Caki2 (cell line): ENCODE measurements around the gene PPP6R3. TPM values are rescaled to one million over a fixed set of nuclear protein-coding genes. Genes with fewer than 3 reads are reported as not detected.
"Not testable (repeated sequence)": the region's sequence is repeated elsewhere in the genome, so short reads cannot be mapped to it uniquely, and the experiment has no call there.

Source experiments
- DNase-seq: peaks from one replicate; pipeline ENCODE4 v3.0.0-alpha.2; 2015; ENCODE audit warnings: low read depth
- in situ Hi-C: cut with HindIII; loops from 2 replicates; pipeline ENCODE4 v1.10.0; 2016; ENCODE audit warnings: low sequenced_read_pairs, low pct_unique_long_range_greater_than_20kb, mixed read lengths
- total RNA-seq: library from RNA; depleted of rRNA; stranded (reverse); fragments of >200 nt; shearing (Covaris generic); gene quantifications from 2 replicates; pipeline ENCODE4 v1.2.3, GENCODE V29; 2014; ENCODE audit warnings: low replicate concordance

The PPP6R3 gene
- total RNA-seq, 1 experiment from 2014 or later = 55.0 TPM

DNA sequence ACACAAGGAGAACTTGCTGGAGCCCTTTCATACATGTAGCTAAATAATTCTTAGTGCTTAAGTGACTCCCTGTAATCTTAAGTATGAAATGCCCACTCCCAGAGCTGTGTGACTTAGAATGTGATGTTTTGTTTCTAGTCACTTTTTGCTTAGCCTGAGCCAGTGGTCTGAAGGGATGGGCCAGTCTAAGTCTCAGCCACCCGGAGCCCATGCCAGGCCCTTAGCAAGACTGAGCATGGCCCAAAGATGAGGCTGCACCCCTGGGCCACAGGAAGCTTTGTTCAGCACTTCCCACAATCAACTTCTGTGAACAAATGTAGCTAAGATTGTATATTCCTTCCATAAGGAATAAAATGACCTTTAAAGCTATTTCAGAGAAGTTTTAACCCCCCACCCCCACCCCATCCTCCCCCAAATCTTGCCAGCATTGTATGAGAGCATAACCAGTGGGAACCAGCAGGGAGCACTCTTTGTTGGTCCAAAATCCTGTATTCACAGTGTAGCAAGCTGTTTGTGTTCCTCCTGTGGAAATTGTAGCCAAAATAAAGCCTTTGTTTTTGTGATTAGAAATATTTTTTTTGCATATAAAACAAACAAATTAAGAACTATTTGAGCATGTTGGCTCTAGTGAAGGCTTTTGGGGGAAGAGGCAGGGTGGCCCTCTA, 150.0 kb downstream of the PPP6R3 start:
- no peak for DNase-seq
- in situ Hi-C loops = no loop called here

DNA sequence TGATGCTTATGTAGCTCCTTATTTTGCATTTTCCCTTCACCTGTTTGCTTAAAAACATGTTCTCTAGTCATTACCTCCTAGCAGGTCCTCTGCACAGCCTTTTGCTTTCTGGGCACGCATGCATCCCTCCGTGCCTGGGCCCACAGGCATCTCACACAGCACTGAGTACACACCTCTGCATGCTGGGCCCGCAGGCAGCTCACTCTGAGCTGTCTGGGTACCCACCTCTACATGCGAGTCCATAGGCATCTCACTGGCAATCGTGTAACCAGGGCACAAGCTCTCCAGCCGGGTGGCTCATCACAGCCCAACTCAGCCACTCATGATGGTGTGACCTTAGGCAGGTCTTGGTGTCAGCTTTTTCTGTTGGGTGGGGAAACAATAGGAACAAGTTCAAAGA, 155.1 kb downstream of the PPP6R3 start:
- DNase-seq = no peak
- in situ Hi-C loops = no loop called here

DNA sequence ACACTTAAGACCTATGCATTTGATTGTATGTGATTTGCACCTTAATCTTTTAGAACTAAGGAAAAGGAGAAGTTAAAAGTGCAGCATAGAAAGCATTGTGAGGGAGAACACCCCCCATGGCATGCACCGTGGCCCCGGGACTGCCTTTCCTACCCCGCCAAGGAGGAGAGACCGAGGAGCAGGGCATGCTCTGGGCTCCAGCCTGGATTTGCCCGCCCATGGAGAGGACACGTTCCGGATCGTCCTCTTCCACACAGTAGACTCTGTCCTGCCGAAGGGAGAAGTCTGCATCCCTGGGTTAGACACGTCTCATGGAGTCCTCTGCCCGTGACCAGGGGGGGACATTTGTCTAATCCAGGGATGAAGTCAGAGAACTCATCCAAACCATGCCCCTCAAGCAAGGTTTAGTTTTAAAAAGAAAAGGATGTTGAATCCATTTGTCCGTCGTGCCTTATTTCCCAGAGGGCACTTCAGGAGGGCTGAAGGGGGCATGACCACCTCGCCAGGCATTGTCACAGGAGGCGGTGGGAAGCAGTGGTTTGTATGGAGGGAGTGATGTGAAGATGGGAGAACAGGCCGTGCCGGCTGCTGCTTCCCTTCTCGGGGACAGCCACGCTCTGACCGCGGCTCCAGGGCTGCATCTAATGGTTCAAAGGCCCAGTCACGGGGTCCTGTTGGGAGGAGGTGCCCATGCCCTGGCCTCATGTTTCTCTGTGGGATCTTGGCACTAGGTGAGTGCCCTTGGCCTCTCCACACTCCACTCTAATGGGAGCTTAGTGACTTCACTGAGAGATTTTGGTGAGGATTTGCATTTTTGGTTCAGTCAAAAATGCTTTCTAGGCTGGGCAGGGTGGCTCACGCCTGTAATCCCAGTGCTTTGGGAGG, 157.6 kb downstream of the PPP6R3 start:
- no peak for DNase-seq
- in situ Hi-C loops = no loop called here

DNA sequence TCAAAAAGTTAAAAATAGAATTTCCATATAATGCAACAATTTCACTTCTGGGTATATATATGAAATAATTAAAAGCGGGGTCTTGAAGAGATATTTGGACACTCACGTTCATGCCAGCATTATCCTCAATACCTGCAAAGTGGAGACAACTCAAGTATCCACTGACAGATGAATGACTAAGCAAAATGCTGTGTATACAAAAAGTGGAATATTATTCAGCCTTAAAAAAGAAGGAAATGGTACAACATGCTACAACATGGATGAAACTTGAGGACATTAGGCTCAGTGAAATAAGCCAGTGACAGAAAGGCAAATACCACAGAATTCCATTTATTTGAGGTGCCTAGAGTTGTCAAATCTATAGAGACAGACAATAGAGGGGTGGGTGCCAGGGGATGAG, 161.3 kb downstream of the PPP6R3 start:
- in situ Hi-C loops = no loop called here
- DNase-seq = no peak

DNA sequence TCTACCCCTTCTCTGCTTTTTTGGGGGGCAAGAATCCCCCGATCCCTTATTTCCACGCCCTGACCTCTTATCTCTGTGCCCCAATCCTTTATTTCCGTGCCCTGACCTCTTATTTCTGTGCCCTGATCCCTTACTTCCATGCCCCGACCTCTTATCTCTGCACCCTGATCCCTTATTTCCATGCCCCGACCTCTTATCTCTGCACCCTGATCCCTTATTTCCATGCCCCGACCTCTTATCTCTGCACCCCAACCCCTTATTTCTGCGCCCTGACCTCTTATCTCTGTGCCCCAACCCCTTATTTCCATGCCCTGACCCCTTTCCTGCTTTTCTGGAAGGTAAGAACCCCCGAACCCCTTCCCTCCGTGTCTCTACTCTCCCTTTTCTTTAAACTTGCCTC, 163.2 kb downstream of the PPP6R3 start:
- in situ Hi-C loops, DNase-seq: not testable (repeated sequence)

DNA sequence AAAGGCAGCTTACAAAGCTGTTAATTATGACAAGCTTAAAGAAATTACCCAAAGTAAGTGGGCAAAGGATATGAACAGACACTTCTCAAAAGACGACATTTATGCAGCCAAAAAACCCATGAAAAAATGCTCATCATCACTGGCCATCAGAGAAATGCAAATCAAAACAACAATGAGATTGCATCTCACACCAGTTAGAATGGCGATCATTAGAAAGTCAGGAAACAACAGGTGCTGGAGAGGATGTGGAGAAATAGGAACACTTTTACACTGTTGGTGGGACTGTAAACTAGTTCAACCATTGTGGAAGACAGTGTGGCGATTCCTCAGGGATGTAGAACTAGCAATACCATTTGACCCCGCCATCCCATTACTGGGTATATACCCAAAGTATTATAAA, 164.5 kb downstream of the PPP6R3 start:
- DNase-seq, in situ Hi-C loops: not testable (repeated sequence)

DNA sequence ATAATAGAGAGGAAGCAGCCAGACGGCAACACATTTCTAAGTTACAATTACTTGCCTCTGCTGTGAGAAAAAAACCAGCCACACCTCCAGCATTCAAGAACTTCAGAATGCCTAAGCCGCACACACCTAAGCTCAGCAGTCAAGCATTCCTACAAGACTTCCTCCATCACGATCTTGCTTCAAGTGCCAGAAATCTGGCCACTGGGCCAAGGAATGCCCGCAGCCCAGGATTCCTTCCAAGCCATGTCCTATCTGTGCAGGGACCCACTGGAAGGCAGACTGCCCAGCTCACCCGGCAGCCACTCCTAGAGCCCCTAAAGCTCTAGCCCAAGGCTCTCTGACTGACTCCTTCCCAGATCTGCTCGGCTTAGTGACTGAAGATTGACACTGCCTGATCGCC, 165.7 kb downstream of the PPP6R3 start:
- in situ Hi-C loops = not testable (repeated sequence)

DNA sequence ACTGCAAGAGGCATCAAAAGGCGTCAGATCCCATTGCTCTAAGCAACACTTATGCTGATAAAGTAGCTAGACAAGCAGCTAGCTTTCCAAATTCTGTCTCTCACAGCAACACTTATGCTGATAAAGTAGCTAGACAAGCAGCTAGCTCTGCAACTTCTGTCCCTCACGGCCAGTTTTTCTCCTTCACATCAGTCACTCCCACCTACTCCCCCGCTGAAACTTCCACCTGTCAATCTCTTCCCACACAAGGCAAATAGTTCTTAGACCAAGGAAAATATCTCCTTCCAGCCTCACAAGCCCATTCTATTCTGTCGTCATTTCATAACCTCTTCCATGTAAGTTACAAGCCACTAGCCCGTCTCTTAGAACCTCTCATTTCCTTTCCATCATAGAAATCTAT, 168.3 kb downstream of the PPP6R3 start:
- in situ Hi-C loops = not testable (repeated sequence)

More for the DNA sequence above, 165.7 kb downstream of the PPP6R3 start:
- not testable (repeated sequence) for DNase-seq

DNA sequence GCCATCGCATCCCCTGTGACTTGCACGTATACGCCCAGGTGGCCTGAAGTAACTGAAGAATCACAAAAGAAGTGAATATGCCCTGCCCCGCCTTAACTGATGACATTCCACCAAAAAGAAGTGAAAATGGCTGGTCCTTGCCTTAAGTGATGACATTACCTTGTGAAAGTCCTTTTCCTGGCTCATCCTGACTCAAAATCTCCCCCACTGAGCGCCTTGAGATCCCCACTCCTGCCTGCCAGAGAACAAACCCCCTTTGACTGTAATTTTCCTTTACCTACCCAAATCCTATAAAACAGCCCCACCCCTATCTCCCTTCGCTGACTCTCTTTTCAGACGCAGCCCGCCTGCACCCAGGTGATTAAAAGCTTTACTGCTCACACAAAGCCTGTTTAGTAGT, 171.8 kb downstream of the PPP6R3 start:
- in situ Hi-C loops, DNase-seq: not testable (repeated sequence)

More for the DNA sequence above, 168.3 kb downstream of the PPP6R3 start:
- DNase-seq = not testable (repeated sequence)

DNA sequence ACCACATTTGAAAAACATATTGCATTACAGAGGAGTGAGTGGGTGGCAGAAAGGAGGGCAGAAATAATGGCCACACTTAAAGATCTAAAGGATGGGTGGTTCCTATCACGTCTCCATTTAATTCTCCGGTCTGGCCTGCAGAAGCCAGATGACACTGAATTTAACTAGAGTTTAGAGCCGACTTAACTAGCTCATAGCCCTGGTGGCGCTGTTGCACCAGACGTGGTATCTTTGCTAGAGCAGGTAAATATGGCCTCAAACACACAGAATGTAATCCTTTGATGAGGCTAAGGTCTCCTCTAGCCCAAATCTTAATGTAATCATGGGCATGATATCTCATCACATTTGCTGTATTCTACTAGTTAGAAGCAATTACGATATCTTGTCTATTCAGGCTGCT, 172.2 kb downstream of the PPP6R3 start:
- in situ Hi-C loops = no loop called here
- no peak for DNase-seq

DNA sequence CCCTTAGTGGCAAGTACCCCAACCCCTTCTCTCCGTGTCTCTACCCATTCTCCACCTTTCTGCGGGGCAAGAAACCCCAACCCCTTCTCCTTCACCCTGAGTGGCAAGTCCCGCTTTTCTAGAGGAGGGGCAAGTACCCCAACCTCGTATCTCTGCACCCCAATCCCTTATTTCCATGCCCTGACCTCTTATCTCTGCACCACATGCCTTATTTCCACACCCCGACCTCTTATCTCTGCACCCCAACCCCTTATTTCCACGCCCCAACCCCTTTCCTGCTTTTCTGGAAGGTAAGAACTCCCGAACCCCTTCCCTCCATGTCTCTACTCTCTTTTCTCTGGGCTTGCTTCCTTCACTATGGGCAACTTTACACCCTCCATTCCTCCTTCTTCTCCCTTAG, 174.1 kb downstream of the PPP6R3 start:
- in situ Hi-C loops, DNase-seq: not testable (repeated sequence)

DNA sequence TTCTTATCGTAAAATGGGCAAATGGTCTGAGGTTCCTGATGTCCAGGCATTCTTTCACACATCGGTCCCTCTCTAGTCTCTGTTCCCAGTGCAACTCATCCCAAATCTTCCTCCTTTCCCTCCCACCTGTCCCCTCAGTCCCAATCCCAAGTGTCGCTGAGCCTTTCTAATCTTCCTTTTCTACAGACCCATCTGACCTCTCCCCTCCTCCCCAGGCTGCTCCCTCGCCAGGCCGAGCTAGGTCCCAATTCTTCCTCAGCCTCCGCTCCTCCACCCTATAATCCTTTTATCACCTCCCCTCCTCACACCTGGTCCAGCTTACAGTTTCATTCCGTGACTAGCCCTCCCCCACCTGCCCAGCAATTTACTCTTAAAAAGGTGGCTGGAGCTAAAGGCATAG, 174.6 kb downstream of the PPP6R3 start:
- in situ Hi-C loops, DNase-seq: not testable (repeated sequence)

DNA sequence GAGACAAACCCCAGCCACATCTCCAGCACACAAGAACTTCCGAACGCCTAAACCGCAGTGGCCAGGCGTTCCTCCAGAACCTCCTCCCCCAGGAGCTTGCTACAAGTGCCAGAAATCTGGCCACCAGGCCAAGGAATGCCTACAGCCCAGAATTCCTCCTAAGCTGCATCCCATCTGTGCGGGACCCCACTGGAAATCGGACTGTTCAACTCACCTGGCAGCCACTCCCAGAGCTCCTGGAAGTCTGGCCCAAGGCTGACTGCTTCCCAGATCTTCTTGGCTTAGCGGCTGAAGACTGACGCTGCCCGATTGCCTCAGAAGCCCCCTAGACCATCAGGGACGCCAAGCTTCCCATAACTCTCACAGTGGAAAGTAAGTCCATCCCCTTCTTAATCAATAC, 175.3 kb downstream of the PPP6R3 start:
- DNase-seq, in situ Hi-C loops: not testable (repeated sequence)

DNA sequence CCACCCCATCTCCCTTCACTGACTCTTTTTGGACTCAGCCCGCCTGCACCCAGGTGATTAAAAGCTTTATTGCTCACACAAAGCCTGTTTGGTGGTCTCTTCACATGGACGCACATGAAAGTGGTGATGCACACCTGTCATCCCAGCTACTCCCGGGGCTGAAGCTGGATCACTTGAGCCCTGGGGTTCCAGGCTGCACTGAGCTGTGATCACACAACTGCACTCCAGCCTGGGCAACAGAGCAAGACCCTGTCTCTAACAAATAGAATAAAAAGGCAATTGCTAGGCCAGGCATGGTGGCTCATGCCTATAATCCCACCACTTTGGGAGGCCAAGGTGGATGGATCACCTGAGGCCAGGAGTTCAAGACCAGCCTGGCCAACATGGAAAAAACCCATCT, 178.8 kb downstream of the PPP6R3 start:
- in situ Hi-C loops, DNase-seq: not testable (repeated sequence)

DNA sequence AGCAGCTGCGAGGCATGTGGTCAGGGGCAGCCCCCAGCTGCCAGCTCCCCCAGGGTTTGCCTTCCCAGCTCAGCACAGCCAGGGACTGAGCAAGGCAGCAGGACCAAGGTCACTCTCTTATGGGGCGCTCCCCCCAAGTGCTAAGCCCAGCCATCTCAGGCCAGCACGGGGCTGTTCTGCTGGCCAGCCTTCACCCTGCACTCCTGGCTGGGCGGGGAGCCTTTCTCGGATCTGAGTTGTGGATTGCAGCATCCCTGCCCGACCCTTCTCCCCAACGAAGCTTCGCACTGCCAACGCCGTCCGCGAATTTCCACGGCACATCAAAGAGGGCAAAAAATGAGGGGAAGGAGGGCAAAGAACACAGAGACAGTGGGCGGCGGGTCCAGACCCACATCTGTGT, 181.3 kb downstream of the PPP6R3 start:
- no peak for DNase-seq
- in situ Hi-C loops = loop anchor here (10.0 kb wide), 1 partner anchor 53 kb away; no protein-coding TSS in a partner anchor

DNA sequence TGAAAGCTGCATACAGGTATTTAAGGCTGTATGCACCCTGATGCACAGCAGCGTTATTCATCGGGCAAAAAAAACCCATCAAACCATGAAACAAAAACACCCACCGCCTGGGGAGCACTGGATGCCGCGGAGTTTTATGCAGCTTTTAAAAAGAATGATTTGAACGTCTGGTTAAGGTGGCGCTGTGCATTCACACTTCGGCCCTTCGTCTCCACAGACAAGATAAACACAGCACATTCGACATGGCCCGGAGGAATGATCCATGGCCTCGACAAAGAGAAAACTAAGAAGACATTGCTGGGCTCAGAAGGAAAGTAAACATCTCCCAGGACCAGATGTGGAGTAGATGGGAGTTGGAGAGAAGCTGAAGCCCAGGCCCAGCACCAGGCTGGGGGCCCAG, 183.0 kb downstream of the PPP6R3 start:
- DNase-seq = no peak
- in situ Hi-C loops = loop anchor here (10.0 kb wide), 1 partner anchor 51 kb away; no protein-coding TSS in a partner anchor

DNA sequence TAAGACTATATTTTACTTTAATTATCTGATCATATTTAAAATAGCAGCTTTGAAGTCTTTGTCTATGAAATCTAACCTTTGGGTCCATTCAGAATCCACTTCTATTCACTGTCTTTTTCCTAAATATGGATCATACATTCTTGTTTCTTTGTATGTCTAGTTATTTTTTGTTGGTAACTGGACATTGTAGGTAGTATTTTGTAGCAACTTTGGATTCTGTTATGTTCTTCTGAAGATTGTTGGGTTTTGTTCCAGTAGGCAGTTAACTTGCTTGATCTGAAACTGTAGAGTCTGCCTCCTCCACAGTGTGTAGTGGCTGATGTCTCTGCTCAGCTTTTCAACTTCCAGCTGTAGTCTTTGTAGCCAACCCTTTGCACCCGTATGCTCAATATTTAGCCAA, 186.3 kb downstream of the PPP6R3 start:
- no peak for DNase-seq
- in situ Hi-C loops = loop anchor here (10.0 kb wide), 1 partner anchor 48 kb away; no protein-coding TSS in a partner anchor

DNA sequence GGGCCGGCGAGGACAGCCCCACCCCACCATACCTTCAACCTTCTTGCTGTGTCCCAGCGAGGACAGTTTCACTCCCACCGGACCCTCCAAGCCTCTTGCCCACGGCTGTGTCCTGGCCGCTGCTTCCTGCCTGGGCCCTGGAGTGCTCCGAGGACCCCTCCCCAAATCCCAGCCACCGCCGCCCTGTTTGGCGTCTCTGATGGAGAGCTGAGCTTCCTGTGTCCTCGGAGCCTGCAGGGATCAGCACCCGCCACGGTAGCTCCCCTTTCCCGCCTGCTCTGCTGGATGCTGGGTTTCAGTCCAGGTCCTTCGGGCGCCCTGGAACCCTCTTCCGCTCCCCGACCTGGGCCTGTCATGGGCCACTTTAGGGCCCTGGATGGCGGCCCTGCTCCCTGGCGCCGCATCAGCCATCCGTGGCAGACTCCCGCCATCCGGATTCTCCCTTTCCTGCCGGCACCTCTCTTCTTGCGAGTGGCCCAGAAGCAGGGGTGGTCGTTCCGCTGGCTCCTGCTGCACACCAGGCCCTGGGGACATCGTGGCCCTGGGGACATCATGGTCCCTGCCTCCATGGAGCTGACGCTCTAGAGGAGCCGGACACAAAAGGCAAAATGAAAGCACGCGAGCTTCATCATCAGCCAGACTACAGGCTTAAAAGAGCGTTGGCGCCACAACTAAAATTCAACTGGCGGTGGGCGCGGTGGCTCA, 189.5 kb downstream of the PPP6R3 start:
- DNase-seq = no peak
- in situ Hi-C loops = loop anchor here (10.0 kb wide), 1 partner anchor 45 kb away; no protein-coding TSS in a partner anchor

DNA sequence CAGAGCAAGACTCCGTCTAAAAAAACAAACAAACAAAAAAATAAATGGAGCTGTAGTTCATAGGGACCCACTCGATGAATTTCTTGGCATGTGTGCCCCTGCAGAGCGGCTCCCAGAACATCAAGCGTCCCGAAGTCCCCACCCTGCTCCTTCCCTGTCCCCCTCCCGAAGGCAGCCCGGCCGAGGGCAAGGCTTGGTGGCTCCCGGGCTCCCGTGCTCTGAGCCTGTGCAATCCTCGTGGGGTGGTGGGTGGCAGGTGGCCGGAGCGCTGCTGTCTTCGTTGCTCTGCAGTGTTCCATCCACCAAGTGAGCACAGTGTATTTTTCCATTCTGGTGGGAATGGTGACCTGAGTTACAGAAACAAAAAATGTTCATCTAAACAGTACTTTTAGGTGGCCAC, 190.2 kb downstream of the PPP6R3 start:
- in situ Hi-C loops = no loop called here
- no peak for DNase-seq
